GM18498 (cell line): ENCODE results near the gene SBNO2.
"Not testable (repeated sequence)": the region's sequence is repeated elsewhere in the genome, so short reads cannot be mapped to it uniquely, and the experiment has no call there.

Source experiments
- ATAC-seq: cut with Tn5 transposase; IDR thresholded peaks from one replicate; pipeline ENCODE4 v1.9.1; 2021; ENCODE audit warnings: mild to moderate bottlenecking, moderate library complexity; ENCODE audit not compliant: unreplicated experiment

The SBNO2 gene

GRCh38 chr19:1210227-1210538 is 36.1 kb upstream of the SBNO2 start:
- ATAC-seq = no peak

- not testable (repeated sequence) for ATAC-seq
Observed at GRCh38 chr19:1208830-1209229, 34.8 kb upstream of the SBNO2 start.

- no peak for ATAC-seq
Observed at GRCh38 chr19:1206864-1207450, 32.9 kb upstream of the SBNO2 start.

- no peak for ATAC-seq
Observed at GRCh38 chr19:1206150-1206863, 32.2 kb upstream of the SBNO2 start.

- ATAC-seq = peak; percentile 89
Observed at GRCh38 chr19:1205114-1206099, 31.3 kb upstream of the SBNO2 start, which contains the start of gene STK11. Gene STK11 (plus strand): TSS chr19:1205778. CDS start chr19:1206914, 1,136 bp downstream.

GRCh38 chr19:1200614-1201013 is 26.5 kb upstream of the SBNO2 start:
- ATAC-seq = not testable (repeated sequence)

- no peak for ATAC-seq
Observed at GRCh38 chr19:1199531-1199930, 25.5 kb upstream of the SBNO2 start.

GRCh38 chr19:1189419-1189818 is 15.4 kb upstream of the SBNO2 start:
- no peak for ATAC-seq

- ATAC-seq = no peak
Observed at GRCh38 chr19:1183543-1184172, 9.6 kb upstream of the SBNO2 start.

- ATAC-seq = no peak
Observed at GRCh38 chr19:1182727-1183126, 8.7 kb upstream of the SBNO2 start.

GRCh38 chr19:1182068-1182467 is 8.0 kb upstream of the SBNO2 start:
- ATAC-seq = no peak

GRCh38 chr19:1181606-1182005 is 7.5 kb upstream of the SBNO2 start:
- ATAC-seq = no peak

- ATAC-seq = no peak
Observed at GRCh38 chr19:1177322-1178114, 3.5 kb upstream of the SBNO2 start.

- ATAC-seq = no peak
Observed at GRCh38 chr19:1173159-1173844, 766 bp downstream of the SBNO2 start.

- no peak for ATAC-seq
Observed at GRCh38 chr19:1172353-1173158, 1.5 kb downstream of the SBNO2 start.

- ATAC-seq = no peak
Observed at GRCh38 chr19:1171755-1172352, 2.2 kb downstream of the SBNO2 start.

GRCh38 chr19:1170938-1171754 is 2.9 kb downstream of the SBNO2 start:
- ATAC-seq = no peak
